GM19193 (cell line): ENCODE results near the gene TK1.

ENCODE experiments used
- POLR2A ChIP-seq: IDR thresholded peaks from 4 replicates; pipeline ENCODE4 v1.6.1; 2011; ENCODE audit not compliant: insufficient read depth, insufficient read length; ENCODE audit errors: extremely low read depth

TK1 gene

GRCh38 chr17:78140169-78141051 is 46.4 kb downstream of the TK1 start:
- peak; percentile 69 for TF ChIP-seq POLR2A

- TF ChIP-seq POLR2A = no peak
Measured at GRCh38 chr17:78138204-78139060, 48.4 kb downstream of the TK1 start.

- no peak for TF ChIP-seq POLR2A
Measured at GRCh38 chr17:78137392-78138203, 49.3 kb downstream of the TK1 start.

GRCh38 chr17:78135858-78136500 is 50.9 kb downstream of the TK1 start:
- no peak for TF ChIP-seq POLR2A

GRCh38 chr17:78134899-78135385 is 51.9 kb downstream of the TK1 start:
- TF ChIP-seq POLR2A = no peak

- TF ChIP-seq POLR2A = peak; percentile 59
Measured at GRCh38 chr17:78133971-78134898, 52.6 kb downstream of the TK1 start.

GRCh38 chr17:78133179-78133951 is 53.5 kb downstream of the TK1 start:
- TF ChIP-seq POLR2A = no peak

- no peak for TF ChIP-seq POLR2A
Measured at GRCh38 chr17:78132767-78133178, 54.1 kb downstream of the TK1 start.

GRCh38 chr17:78132084-78132676 is 54.7 kb downstream of the TK1 start:
- TF ChIP-seq POLR2A = peak; percentile 68

GRCh38 chr17:78131172-78132083 is 55.4 kb downstream of the TK1 start:
- TF ChIP-seq POLR2A = peak; percentile 10
